ENCODE results near the gene CAMK1.

The CAMK1 gene

GRCh38 chr3:9710174-9710739 lies 59.5 kb downstream of the CAMK1 start:
- no peak for DNase-seq (ENCODE audit: low spot score)

Data from Ammon's horn (tissue), 1 donor.